HepG2 (cell line): ENCODE measurements around the gene STK32C. TPM values are rescaled to one million over a fixed set of nuclear protein-coding genes. Genes with fewer than 3 reads are reported as not detected.

Source experiments
- HOXA9 ChIP-seq: sonication (generic); formaldehyde crosslinking; IDR thresholded peaks from 2 replicates; pipeline ENCODE4 v1.8.1; 2022; ENCODE audit warnings: missing genetic modification reagents, mild to moderate bottlenecking, moderate library complexity, borderline replicate concordance
- MED13 ChIP-seq: sonication (generic); formaldehyde crosslinking; IDR thresholded peaks from 2 replicates; pipeline ENCODE4 v1.5.0; 2020; ENCODE audit warnings: missing genetic modification reagents
- PHF20 ChIP-seq: sonication (generic); formaldehyde crosslinking; IDR thresholded peaks from 2 replicates; pipeline ENCODE4 v1.5.0; 2020; ENCODE audit warnings: mild to moderate bottlenecking, missing genetic modification reagents
- PRPF4 ChIP-seq: fragments of 200-400 bp; formaldehyde crosslinking; IDR thresholded peaks from 2 replicates; pipeline ENCODE4 v1.6.1; 2016; ENCODE audit warnings: low read length, low read depth; ENCODE audit not compliant: poor library complexity, severe bottlenecking
- ZNF816 ChIP-seq: sonication (generic); formaldehyde crosslinking; IDR thresholded peaks from 2 replicates; pipeline ENCODE4 v1.8.0; 2022; ENCODE audit warnings: missing genetic modification reagents, mild to moderate bottlenecking, borderline replicate concordance
- polyA plus RNA-seq, 8 experiments: library from polyadenylated mRNA; depleted of rRNA in 3 of 8; stranded (reverse) in 7 of 8; unstranded in 1 of 8; fragments of >200 nt; fragmentation: Illumina TruSeq in 4 of 8; extraction: Trizol in 4 of 8; gene quantifications; 2 replicates each; pipeline versions ENCODE4 v1.2.1 to v1.2.3, GENCODE V29; 2011 to 2016; ENCODE audit warnings: low read depth in 4 of 8, missing spikeins in 1 of 8, mixed read lengths in 1 of 8; ENCODE audit not compliant: insufficient read depth in 1 of 8
- total RNA-seq, 5 experiments: library from RNA; depleted of rRNA; stranded (reverse); fragments of >200 nt; fragmentation: Illumina TruSeq; extraction: Trizol; gene quantifications; 2 replicates each; pipeline ENCODE4 v1.2.3, GENCODE V29; 2016; ENCODE audit warnings: low read depth in 1 of 5
- TF ChIP-seq, protein P1 (sequence below): IDR thresholded peaks from 2 replicates; pipeline ENCODE4 v1.6.1; 2016; ENCODE audit warnings: low read depth, missing genetic modification reagents, missing compliant biosample characterization

Gene STK32C
- total and polyA plus RNA-seq, 2 of the 13 experiments (the other 11 are each of a cell fraction or from before 2014, with no cell fraction given), result 10.9 to 19.4 TPM

DNA sequence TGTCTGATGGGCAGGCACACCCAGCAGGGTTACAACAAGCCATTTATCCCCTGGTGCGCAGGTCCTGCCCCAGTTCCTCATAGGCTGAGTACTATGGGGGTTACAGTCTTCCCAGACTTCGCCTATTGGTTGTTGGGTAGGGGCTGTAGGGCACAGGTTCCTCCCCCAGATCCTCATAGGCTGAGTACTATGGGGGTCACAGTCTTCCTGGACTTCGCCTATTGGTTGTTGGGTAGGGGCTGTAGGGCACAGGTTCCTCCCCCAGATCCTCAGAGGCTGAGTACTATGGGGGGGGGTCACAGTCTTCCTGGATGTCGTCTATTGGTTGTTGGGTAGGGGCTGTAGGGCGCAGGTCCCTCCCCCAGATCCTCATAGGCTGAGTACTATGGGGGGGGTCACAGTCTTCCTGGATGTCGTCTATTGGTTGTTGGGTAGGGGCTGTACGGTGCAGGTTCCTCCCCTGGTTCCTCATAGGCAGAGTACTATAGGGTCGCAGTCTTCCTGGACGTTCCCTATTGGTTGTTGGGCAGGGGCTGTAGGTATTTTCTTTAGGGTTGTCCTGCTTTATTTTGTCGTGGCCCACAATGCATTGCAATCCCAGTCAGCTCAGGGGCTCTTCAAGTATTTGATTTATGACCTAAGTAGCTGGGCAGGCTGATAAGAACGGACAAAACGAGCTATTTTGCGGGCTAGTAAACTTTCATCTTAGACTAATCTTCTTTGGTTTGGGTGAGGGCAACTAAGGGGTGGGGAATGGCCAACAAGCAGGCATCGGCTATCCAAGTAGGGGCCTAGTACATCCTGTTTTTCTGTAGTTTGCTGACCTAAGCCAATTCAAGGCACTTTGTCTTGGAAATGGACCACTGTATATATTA is 27.7 kb upstream of the STK32C start (continued):
- TF ChIP-seq PRPF4 (no peak), MED13 (CRISPR knock-in tag) (no peak), PHF20 (CRISPR knock-in tag) (peak; percentile 15; the same call in 1 of the 2 replicates), ZNF816 (CRISPR knock-in tag) (no peak), HOXA9 (CRISPR knock-in tag) (peak; percentile 90)
- TF ChIP-seq, protein P1, sequence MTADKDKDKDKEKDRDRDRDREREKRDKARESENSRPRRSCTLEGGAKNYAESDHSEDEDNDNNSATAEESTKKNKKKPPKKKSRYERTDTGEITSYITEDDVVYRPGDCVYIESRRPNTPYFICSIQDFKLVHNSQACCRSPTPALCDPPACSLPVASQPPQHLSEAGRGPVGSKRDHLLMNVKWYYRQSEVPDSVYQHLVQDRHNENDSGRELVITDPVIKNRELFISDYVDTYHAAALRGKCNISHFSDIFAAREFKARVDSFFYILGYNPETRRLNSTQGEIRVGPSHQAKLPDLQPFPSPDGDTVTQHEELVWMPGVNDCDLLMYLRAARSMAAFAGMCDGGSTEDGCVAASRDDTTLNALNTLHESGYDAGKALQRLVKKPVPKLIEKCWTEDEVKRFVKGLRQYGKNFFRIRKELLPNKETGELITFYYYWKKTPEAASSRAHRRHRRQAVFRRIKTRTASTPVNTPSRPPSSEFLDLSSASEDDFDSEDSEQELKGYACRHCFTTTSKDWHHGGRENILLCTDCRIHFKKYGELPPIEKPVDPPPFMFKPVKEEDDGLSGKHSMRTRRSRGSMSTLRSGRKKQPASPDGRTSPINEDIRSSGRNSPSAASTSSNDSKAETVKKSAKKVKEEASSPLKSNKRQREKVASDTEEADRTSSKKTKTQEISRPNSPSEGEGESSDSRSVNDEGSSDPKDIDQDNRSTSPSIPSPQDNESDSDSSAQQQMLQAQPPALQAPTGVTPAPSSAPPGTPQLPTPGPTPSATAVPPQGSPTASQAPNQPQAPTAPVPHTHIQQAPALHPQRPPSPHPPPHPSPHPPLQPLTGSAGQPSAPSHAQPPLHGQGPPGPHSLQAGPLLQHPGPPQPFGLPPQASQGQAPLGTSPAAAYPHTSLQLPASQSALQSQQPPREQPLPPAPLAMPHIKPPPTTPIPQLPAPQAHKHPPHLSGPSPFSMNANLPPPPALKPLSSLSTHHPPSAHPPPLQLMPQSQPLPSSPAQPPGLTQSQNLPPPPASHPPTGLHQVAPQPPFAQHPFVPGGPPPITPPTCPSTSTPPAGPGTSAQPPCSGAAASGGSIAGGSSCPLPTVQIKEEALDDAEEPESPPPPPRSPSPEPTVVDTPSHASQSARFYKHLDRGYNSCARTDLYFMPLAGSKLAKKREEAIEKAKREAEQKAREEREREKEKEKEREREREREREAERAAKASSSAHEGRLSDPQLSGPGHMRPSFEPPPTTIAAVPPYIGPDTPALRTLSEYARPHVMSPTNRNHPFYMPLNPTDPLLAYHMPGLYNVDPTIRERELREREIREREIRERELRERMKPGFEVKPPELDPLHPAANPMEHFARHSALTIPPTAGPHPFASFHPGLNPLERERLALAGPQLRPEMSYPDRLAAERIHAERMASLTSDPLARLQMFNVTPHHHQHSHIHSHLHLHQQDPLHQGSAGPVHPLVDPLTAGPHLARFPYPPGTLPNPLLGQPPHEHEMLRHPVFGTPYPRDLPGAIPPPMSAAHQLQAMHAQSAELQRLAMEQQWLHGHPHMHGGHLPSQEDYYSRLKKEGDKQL (CRISPR knock-in tag), result no peak
